GM23248 (cell line): ENCODE measurements around the gene SH3RF1. TPM values are rescaled to one million over a fixed set of nuclear protein-coding genes. Genes with fewer than 3 reads are reported as not detected.

Experiments
- DNase-seq: peaks from one replicate; pipeline ENCODE4 v3.0.0-alpha.2; 2015
- H2AFZ ChIP-seq: fragments of 200-600 bp; sonication (generic); 2 replicates; pipeline ENCODE4 v1.6.1; 2016; ENCODE audit warnings: antibody characterized with exemption
- H3F3A ChIP-seq: fragments of 200-600 bp; sonication (generic); 2 replicates; pipeline ENCODE4 v1.6.1; 2016; ENCODE audit warnings: mild to moderate bottlenecking, antibody characterized with exemption, mixed run types; ENCODE audit not compliant: insufficient read depth
- H3K27ac ChIP-seq: fragments of 200-600 bp; sonication (generic); 2 replicates; pipeline ENCODE4 v1.5.1; 2016; ENCODE audit warnings: mild to moderate bottlenecking
- H3K27me3 ChIP-seq: fragments of 200-600 bp; sonication (generic); replicated peaks from 2 replicates; pipeline ENCODE4 v1.6.1; 2016; ENCODE audit warnings: mild to moderate bottlenecking; ENCODE audit not compliant: insufficient read depth
- H3K36me3 ChIP-seq: fragments of 200-600 bp; sonication (generic); 2 replicates; pipeline ENCODE4 v1.6.1; 2016; ENCODE audit warnings: low read depth, mild to moderate bottlenecking
- H3K4me1 ChIP-seq: fragments of 200-600 bp; sonication (generic); 2 replicates; pipeline ENCODE4 v1.6.1; 2016; ENCODE audit warnings: mild to moderate bottlenecking; ENCODE audit not compliant: insufficient read depth
- H3K4me2 ChIP-seq: fragments of 200-600 bp; sonication (generic); one replicate; pipeline ENCODE4 v1.6.1; 2016; ENCODE audit warnings: mild to moderate bottlenecking; ENCODE audit not compliant: unreplicated experiment
- H3K4me3 ChIP-seq: fragments of 200-600 bp; sonication (generic); 2 replicates; pipeline ENCODE4 v1.5.1; 2016; ENCODE audit warnings: mild to moderate bottlenecking
- H3K79me2 ChIP-seq: fragments of 200-600 bp; sonication (generic); 2 replicates; pipeline ENCODE4 v1.6.1; 2016; ENCODE audit warnings: mild to moderate bottlenecking; ENCODE audit not compliant: insufficient read depth
- H3K9ac ChIP-seq: fragments of 200-600 bp; sonication (generic); 2 replicates; pipeline ENCODE4 v1.6.1; 2016; ENCODE audit warnings: mild to moderate bottlenecking
- H3K9me2 ChIP-seq: fragments of 200-600 bp; sonication (generic); 2 replicates; pipeline ENCODE4 v1.6.1; 2016; ENCODE audit warnings: mixed run types, mild to moderate bottlenecking, moderate library complexity; ENCODE audit not compliant: insufficient read depth
- H3K9me3 ChIP-seq: fragments of 200-600 bp; sonication (generic); one replicate; pipeline ENCODE4 v1.6.1; 2017; ENCODE audit warnings: low read depth
- H4K20me1 ChIP-seq: fragments of 200-600 bp; sonication (generic); 2 replicates; pipeline ENCODE4 v1.6.0; 2016; ENCODE audit not compliant: insufficient read depth
- EZH2 ChIP-seq: fragments of 200-600 bp; sonication (generic); IDR thresholded peaks from 2 replicates; pipeline ENCODE4 v1.6.1; 2018; ENCODE audit warnings: antibody characterized with exemption, mild to moderate bottlenecking; ENCODE audit not compliant: insufficient read depth, poor library complexity, severe bottlenecking
- EZH2phosphoT487 ChIP-seq: fragments of 200-600 bp; sonication (generic); IDR thresholded peaks from 2 replicates; pipeline ENCODE4 v1.6.1; 2018; ENCODE audit warnings: antibody characterized with exemption, moderate library complexity, mild to moderate bottlenecking, low read depth; ENCODE audit not compliant: insufficient read depth
- WGBS, 2 experiments: methylation state at CpG; one replicate each; pipeline ENCODE4 v1.1.6; 2015 to 2017; ENCODE audit warnings: low lambda C conversion rate in 2 of 2, low coverage in 1 of 2; ENCODE audit errors: missing lambda C conversion rate in 2 of 2; 5-methylcytosine and 5-hydroxymethylcytosine counted together
- in situ Hi-C: fragments of 300-500 bp; cut with MboI; formaldehyde crosslinking; loops from 2 replicates; pipeline ENCODE4 v1.15.0; 2020
- polyA plus RNA-seq: library from polyadenylated mRNA; unstranded; fragments of >200 nt; fragmentation: Nextera tagmentation; extraction: Ambion mirVana; gene quantifications from 2 replicates; pipeline ENCODE4 v1.2.1, GENCODE V29; 2016
- total RNA-seq: library from RNA; depleted of rRNA; stranded (reverse); fragments of >200 nt; shearing (Covaris generic); gene quantifications from 2 replicates; pipeline ENCODE4 v1.2.3, GENCODE V29; 2014

The SH3RF1 gene
- total and polyA plus RNA-seq, 2 experiments from 2014 or later = 28.3 to 55.5 TPM

DNA sequence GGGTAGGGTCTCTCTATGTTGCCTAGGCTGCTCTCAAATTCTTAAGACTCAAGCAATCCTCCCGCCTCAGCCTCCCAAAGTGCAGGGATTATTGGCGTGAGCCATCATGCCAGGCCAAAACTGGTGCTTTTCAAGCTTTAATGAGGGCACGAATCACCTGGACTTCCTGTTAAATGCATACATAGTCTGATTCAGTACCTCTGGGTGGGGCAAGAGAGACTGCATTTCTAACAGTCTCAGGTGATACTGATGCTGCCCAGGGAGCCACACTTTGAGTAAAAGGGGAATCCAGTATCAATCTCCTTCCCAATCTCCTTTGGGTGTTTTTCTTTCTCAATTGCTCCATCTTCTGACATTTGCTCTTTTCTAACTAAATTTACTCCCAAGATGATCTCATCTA lies 96.5 kb downstream of the SH3RF1 start:
- Histone ChIP-seq H3F3A (peaks cover 28% of the 10 kb centered on the region; the same call in 1 of the 2 replicates), H3K4me1 (peaks cover 20% of the 10 kb centered on the region), H3K4me2 (no peak overlapping the region), H3K36me3 (no peaks in the 10 kb centered on the region; the same call in 1 of the 2 replicates), H4K20me1 (peaks cover 20% of the 10 kb centered on the region; the same call in 1 of the 2 replicates), H2AFZ (no peak overlapping the region), H3K9me2 (no peaks in the 10 kb centered on the region), H3K79me2 (peaks cover 100% of the 10 kb centered on the region), H3K27me3 (no peaks in the 10 kb centered on the region), H3K9me3 (no peaks in the 10 kb centered on the region), H3K27ac (no peak overlapping the region), H3K9ac (no peak overlapping the region), H3K4me3 (no peak overlapping the region)
- no peak for TF ChIP-seq EZH2
- no peak for TF ChIP-seq EZH2phosphoT487
- DNase-seq = no peak
- in situ Hi-C loops = no loop called here
- 96 to 100% methylated on average over 3 of the region's 3 CpGs for WGBS, 2 experiments

DNA sequence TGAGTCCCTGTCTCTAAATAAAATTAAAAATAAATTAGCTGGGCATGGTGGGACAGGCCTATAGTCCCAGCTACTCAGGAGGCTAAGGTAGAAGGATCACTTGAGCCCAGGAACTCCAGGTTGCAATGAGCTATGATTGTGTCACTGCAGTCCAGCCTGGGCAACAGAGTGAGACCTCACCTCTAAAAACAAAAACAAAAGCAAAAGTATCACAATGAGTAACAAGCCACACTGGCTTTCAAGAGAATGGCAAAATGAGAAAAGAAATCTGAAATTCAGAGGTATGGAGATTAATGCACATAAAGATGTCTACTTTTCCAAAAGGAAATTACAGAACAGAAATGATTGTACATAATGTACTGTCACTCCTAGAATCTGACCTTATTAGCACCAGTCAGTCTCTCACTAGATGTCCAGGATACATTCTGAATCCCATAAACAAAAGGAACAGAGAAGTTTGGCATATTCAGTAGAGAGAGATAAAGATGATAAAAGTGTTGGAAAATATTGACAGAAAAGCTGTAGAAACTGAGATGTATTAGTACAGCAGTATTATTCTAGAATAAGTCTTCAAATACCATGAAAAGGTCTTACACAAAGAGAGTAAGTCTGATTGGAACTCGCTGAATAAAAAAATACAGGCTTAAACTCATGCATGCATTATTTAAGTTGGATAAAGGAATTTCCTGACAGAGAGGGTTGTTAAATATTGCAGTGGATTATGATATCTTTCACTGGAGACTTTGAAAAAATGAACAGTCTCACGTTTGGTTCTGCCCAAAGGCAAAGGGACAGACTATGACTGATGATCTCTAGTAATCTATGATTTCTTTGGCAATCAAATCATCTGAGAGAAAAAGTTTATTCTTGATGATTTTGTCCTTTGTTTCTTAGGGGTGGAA lies 102.5 kb downstream of the SH3RF1 start:
- H3F3A ChIP-seq = peaks cover 55% of the 10 kb centered on the region
- no peaks in the 10 kb centered on the region for H3K9me3 ChIP-seq
- no peaks in the 10 kb centered on the region for H3K27me3 ChIP-seq
- H4K20me1 ChIP-seq = peaks cover 7% of the 10 kb centered on the region; the same call in 1 of the 2 replicates
- peaks cover 98% of the 10 kb centered on the region for H3K79me2 ChIP-seq
- TF ChIP-seq EZH2 = no peak
- TF ChIP-seq EZH2phosphoT487 = no peak
- H3K9ac ChIP-seq = no peak overlapping the region
- WGBS, 2 experiments = 65 to 69% methylated on average over 2 of the region's 2 CpGs
- DNase-seq = no peak
- no peak overlapping the region for H3K27ac ChIP-seq
- no peak overlapping the region for H2AFZ ChIP-seq
- H3K36me3 ChIP-seq = peaks cover 21% of the 10 kb centered on the region; the same call in 1 of the 2 replicates
- H3K4me1 ChIP-seq = peaks cover 53% of the 10 kb centered on the region
- H3K4me2 ChIP-seq = no peak overlapping the region
- in situ Hi-C loops = no loop called here
- no peak overlapping the region for H3K4me3 ChIP-seq
- no peaks in the 10 kb centered on the region for H3K9me2 ChIP-seq

DNA sequence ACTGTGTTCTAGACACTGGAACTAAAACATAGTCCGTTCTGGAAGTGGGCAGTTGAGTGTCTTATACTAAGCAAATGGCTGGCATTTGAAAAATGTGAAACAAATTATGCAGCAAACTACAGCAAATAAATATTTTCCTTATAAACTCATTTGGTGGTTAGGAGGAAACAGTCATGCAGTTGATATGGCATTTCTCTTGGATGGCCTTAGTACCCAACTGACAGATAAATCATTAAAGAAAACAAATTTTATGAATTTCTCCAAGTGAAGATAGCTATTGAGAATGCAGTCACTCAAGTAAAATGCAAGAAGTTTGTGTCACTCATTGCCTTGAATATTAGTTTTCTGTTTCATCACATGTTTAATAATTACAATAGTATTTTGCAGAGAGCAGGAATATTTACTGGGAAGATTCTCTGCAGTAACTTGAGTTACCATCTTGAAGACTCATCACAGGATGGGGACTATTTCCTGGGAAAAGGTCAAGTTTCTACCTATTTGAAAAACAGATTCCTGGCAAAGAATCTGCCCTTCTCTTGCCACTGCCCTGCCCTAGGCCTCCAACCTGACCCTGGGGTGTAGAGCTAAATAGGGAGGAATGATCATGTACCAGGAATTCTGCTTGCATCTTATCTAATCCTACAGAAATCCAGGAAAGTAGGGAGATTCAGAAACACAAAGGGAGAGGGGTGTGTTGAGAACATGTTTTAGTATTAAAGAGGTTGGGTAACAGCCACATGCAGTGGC lies 105.9 kb downstream of the SH3RF1 start:
- peaks cover 98% of the 10 kb centered on the region for H3K79me2 ChIP-seq
- H2AFZ ChIP-seq = no peak overlapping the region
- no peaks in the 10 kb centered on the region for H3K27me3 ChIP-seq
- peak overlapping the region; percentile 63 for H3K27ac ChIP-seq
- peak; percentile 83 for DNase-seq
- H3K9me3 ChIP-seq = no peaks in the 10 kb centered on the region
- H3K9ac ChIP-seq = 0 out of 2 replicates have a peak overlapping the region, but pooled peaks have one; percentile 11
- H4K20me1 ChIP-seq = no peaks in the 10 kb centered on the region
- H3K4me1 ChIP-seq = peaks cover 61% of the 10 kb centered on the region
- 13 to 24% methylated on average over 1 of the region's 1 CpG for WGBS, 2 experiments
- no peak overlapping the region for H3K4me3 ChIP-seq
- peaks cover 76% of the 10 kb centered on the region for H3F3A ChIP-seq
- peak overlapping the region; percentile 45 for H3K4me2 ChIP-seq
- H3K9me2 ChIP-seq = no peaks in the 10 kb centered on the region
- TF ChIP-seq EZH2 (no peak), EZH2phosphoT487 (no peak)
- in situ Hi-C loops = no loop called here
- peaks cover 21% of the 10 kb centered on the region; the same call in 1 of the 2 replicates for H3K36me3 ChIP-seq

DNA sequence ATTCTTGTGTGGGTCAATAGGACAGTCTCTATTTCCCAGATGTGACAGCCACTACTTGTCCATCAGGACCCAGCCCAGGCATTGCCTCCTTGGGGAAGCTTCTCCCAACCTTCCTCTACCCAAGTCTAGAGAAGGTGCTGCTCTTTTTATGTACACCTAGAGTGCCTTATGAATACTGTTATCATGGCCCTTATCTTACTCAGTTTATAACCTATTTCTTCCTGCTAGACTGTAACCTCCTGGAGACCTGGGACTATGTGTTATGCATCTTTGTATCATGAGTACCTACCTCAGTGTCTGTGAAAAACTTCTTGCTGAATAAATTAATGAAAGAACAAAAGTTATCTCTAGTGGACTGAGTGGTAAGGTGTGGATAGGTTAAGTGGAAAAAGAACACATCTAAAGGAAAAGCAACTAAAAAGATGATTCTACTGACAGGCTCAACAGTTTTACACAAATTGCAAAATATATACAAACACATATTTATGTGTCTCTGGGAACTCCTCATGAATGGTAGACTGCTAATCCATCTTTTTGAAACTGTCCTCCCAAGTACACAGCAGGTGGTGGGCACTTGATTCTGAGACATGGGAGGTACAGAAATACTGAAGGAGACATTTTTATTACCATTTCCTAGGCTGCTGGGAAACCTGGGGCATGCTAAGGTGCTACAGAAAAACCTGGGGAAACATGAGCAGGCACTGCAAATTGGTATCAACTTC lies 106.6 kb downstream of the SH3RF1 start:
- in situ Hi-C loops = no loop called here
- no peak for TF ChIP-seq EZH2
- TF ChIP-seq EZH2phosphoT487 = no peak
- no peaks in the 10 kb centered on the region for H4K20me1 ChIP-seq
- DNase-seq = no peak
- no peak overlapping the region for H2AFZ ChIP-seq
- H3K27ac ChIP-seq = peak overlapping the region; percentile 63
- H3K9me2 ChIP-seq = no peaks in the 10 kb centered on the region
- H3K27me3 ChIP-seq = no peaks in the 10 kb centered on the region
- H3K79me2 ChIP-seq = peaks cover 94% of the 10 kb centered on the region
- 0 out of 2 replicates have a peak overlapping the region, but pooled peaks have one; percentile 11 for H3K9ac ChIP-seq
- H3K4me2 ChIP-seq = peak overlapping the region; percentile 45
- H3K4me3 ChIP-seq = no peak overlapping the region
- no peaks in the 10 kb centered on the region for H3K9me3 ChIP-seq
- peaks cover 68% of the 10 kb centered on the region for H3K4me1 ChIP-seq
- H3K36me3 ChIP-seq = peaks cover 21% of the 10 kb centered on the region; the same call in 1 of the 2 replicates
- H3F3A ChIP-seq = peaks cover 80% of the 10 kb centered on the region
